ENCODE measurements around the gene GTPBP1.
A peak's percentile ranks its signal among the peaks of the same experiment; 100 is the strongest.

Gene GTPBP1

GRCh38 chr22:38742176-38742942 lies 36.6 kb downstream of the GTPBP1 start:
- DNase-seq, result no peak

GRCh38 chr22:38744981-38745380 lies 39.2 kb downstream of the GTPBP1 start:
- no peak for DNase-seq

- no peak for DNase-seq
Observed at GRCh38 chr22:38745676-38746460, 40.1 kb downstream of the GTPBP1 start.

- DNase-seq, result no peak
Observed at GRCh38 chr22:38748487-38749136, 42.9 kb downstream of the GTPBP1 start.

GRCh38 chr22:38750104-38750503 lies 44.4 kb downstream of the GTPBP1 start:
- no peak for DNase-seq

GRCh38 chr22:38750638-38751037 lies 44.9 kb downstream of the GTPBP1 start:
- no peak for DNase-seq

GRCh38 chr22:38751066-38751421 lies 45.3 kb downstream of the GTPBP1 start:
- no peak for DNase-seq

- DNase-seq, result peak; percentile 30 to 41
Observed at GRCh38 chr22:38751422-38752346, 45.9 kb downstream of the GTPBP1 start.

- DNase-seq, result no peak
Observed at GRCh38 chr22:38753948-38754750, 48.4 kb downstream of the GTPBP1 start.

- peak in 1 of 2 experiments; percentile 24 for DNase-seq
Observed at GRCh38 chr22:38754751-38755154, 49.0 kb downstream of the GTPBP1 start.

- DNase-seq, result peak in 1 of 2 experiments; percentile 14
Observed at GRCh38 chr22:38755155-38755910, 49.6 kb downstream of the GTPBP1 start.

- peak; percentile 94 to 95 for DNase-seq
Observed at GRCh38 chr22:38755911-38756532, 50.3 kb downstream of the GTPBP1 start, which contains the start of gene SUN2. TSS of gene SUN2 (minus strand) at chr22:38755998. CDS start at chr22:38752628, 3,370 bp downstream.

GRCh38 chr22:38756711-38757463 lies 51.1 kb downstream of the GTPBP1 start:
- DNase-seq, result no peak

GRCh38 chr22:38757464-38757757 lies 51.7 kb downstream of the GTPBP1 start:
- no peak for DNase-seq

- DNase-seq, result peak; percentile 77 to 80
Observed at GRCh38 chr22:38758276-38758945, 52.7 kb downstream of the GTPBP1 start.

- DNase-seq, result no peak
Observed at GRCh38 chr22:38759005-38759404, 53.3 kb downstream of the GTPBP1 start.

- no peak for DNase-seq
Observed at GRCh38 chr22:38760477-38761201, 54.9 kb downstream of the GTPBP1 start.

Data from activated CD4-positive, alpha-beta T cell treated with anti-CD3 and anti-CD28 coated beads, Interleukin-2, amount 50 U/mL, for 4 hours (primary cell).